B cell (primary cell): ENCODE results near the gene IQCH. TPM values are rescaled to one million over a fixed set of nuclear protein-coding genes. Genes with fewer than 3 reads are reported as not detected.

Experiments
- ATAC-seq: fragments of 200-7000 bp; cut with Tn5 transposase; one replicate; pipeline ENCODE4 v1.10.0; 2021; ENCODE audit warnings: low read depth, mild to moderate bottlenecking, moderate number of reproducible peaks, moderate library complexity
- CTCF ChIA-PET: fragments of 350-600 bp; sonication (Branson Sonifier 250); formaldehyde crosslinking; loops from one replicate; lab custom pipeline; 2021; ENCODE audit warnings: antibody characterized with exemption, inconsistent platforms; lab: Charles Lee
- POLR2A ChIA-PET: fragments of 350-600 bp; sonication (Branson Sonifier 250); formaldehyde crosslinking; loops from one replicate; lab custom pipeline; 2021; ENCODE audit warnings: antibody characterized with exemption; lab: Charles Lee
- DNase-seq: peaks from one replicate; pipeline ENCODE4 v3.0.0; 2013
- H2AFZ ChIP-seq: 2 replicates; pipeline ENCODE4 v1.6.1; 2012; ENCODE audit warnings: mild to moderate bottlenecking, low read depth, low read length; ENCODE audit not compliant: insufficient read depth, poor library complexity, severe bottlenecking
- H3K27ac ChIP-seq, 2 donors: 1 replicate in 1 of 2; 2 replicates in 1 of 2; pipeline ENCODE4 v1.5.1; 2012 to 2013; ENCODE audit warnings: low read length in 2 of 2, mild to moderate bottlenecking in 2 of 2, moderate library complexity in 1 of 2
- H3K27me3 ChIP-seq, 4 experiments: fragments of 200-600 bp in 1 of 4; sonication (generic) in 1 of 4; replicated peaks in 1 of 4; 1 replicate in 2 of 4; 2 replicates in 2 of 4; pipeline versions ENCODE4 v1.6.1 to v1.7.0; 2013 to 2016; ENCODE audit warnings: low read length in 3 of 4, mild to moderate bottlenecking in 2 of 4, mixed read lengths in 1 of 4, moderate library complexity in 1 of 4; ENCODE audit not compliant: insufficient read depth in 4 of 4, control insufficient read depth in 3 of 4; ENCODE audit errors: control extremely low read depth in 1 of 4
- H3K36me3 ChIP-seq, 2 experiments: replicated peaks in 1 of 2; 1 replicate in 1 of 2; 2 replicates in 1 of 2; pipeline versions ENCODE4 v1.6.1 to v1.7.1; 2013; ENCODE audit warnings: low read length in 1 of 2; ENCODE audit not compliant: insufficient read depth in 2 of 2, control insufficient read depth in 1 of 2; ENCODE audit errors: control extremely low read depth in 1 of 2, extremely low read depth in 1 of 2
- H3K4me1 ChIP-seq, 2 donors: fragments of 200-600 bp in 1 of 2; sonication (generic) in 1 of 2; 1 replicate in 1 of 2; 2 replicates in 1 of 2; pipeline versions ENCODE4 v1.5.1 to v1.6.1; 2013 to 2017; ENCODE audit warnings: low read length in 2 of 2; ENCODE audit not compliant: control insufficient read depth in 2 of 2, insufficient read depth in 2 of 2
- H3K4me2 ChIP-seq: replicated peaks from 2 replicates; pipeline ENCODE3; 2012; ENCODE audit warnings: mild to moderate bottlenecking, low read depth, low read length; ENCODE audit not compliant: poor library complexity, severe bottlenecking
- H3K4me3 ChIP-seq, 5 experiments: fragments of 200-600 bp in 1 of 5; sonication (generic) in 1 of 5; 1 replicate in 3 of 5; 2 replicates in 2 of 5; pipeline versions ENCODE4 v1.5.1 to v1.7.0; 2011 to 2016; ENCODE audit warnings: low read length in 4 of 5, mild to moderate bottlenecking in 4 of 5, low read depth in 2 of 5, control low read depth in 1 of 5, moderate library complexity in 1 of 5; ENCODE audit not compliant: insufficient read depth in 1 of 5; ENCODE audit errors: control extremely low read depth in 1 of 5, extremely low read depth in 1 of 5
- H3K79me2 ChIP-seq: fragments of 200-600 bp; sonication (generic); one replicate; pipeline ENCODE4 v1.6.0; 2016; ENCODE audit warnings: low read length; ENCODE audit not compliant: control insufficient read depth, insufficient read depth
- H3K9ac ChIP-seq: fragments of 200-600 bp; sonication (generic); 2 replicates; pipeline ENCODE4 v1.6.1; 2017; ENCODE audit warnings: mild to moderate bottlenecking, low read length, moderate library complexity
- H3K9me3 ChIP-seq, 3 donors: one replicate each; pipeline versions ENCODE4 v1.6.1 to v1.7.1; 2013; ENCODE audit warnings: low read length in 2 of 3; ENCODE audit not compliant: control insufficient read depth in 2 of 3, insufficient read depth in 1 of 3; ENCODE audit errors: control extremely low read depth in 1 of 3
- H4K20me1 ChIP-seq: 2 replicates; pipeline ENCODE4 v1.6.0; 2012; ENCODE audit warnings: mild to moderate bottlenecking, low read length; ENCODE audit not compliant: insufficient read depth, control insufficient read depth, poor library complexity, severe bottlenecking
- H3K27ac Mint-ChIP-seq: one replicate; pipeline ENCODE4 v1.8.0; 2021; ENCODE audit warnings: mixed read lengths
- H3K27me3 Mint-ChIP-seq: one replicate; pipeline ENCODE4 v1.8.0; 2021; ENCODE audit warnings: mixed read lengths
- H3K4me1 Mint-ChIP-seq: one replicate; pipeline ENCODE4 v1.8.0; 2021; ENCODE audit warnings: mixed read lengths
- H3K4me3 Mint-ChIP-seq: one replicate; pipeline ENCODE4 v1.8.0; 2021; ENCODE audit warnings: mixed read lengths
- H3K9me3 Mint-ChIP-seq: one replicate; pipeline ENCODE4 v1.8.0; 2022; ENCODE audit warnings: mixed read lengths; ENCODE audit not compliant: insufficient read depth
- CTCF ChIP-seq: fragments of 200-600 bp; IDR thresholded peaks from one replicate; pipeline ENCODE4 v1.8.0; 2022; ENCODE audit warnings: antibody characterized with exemption, mild to moderate bottlenecking
- EZH2 ChIP-seq: IDR thresholded peaks from 2 replicates; pipeline ENCODE4 v1.6.1; 2012; ENCODE audit warnings: borderline replicate concordance, low read depth, mild to moderate bottlenecking, moderate library complexity, low read length; ENCODE audit not compliant: insufficient read depth, poor library complexity, severe bottlenecking
- WGBS: methylation state at CpG from one replicate; pipeline ENCODE4 v1.1.5; 2013; ENCODE audit warnings: missing lambda C conversion rate; ENCODE audit not compliant: insufficient coverage; 5-methylcytosine and 5-hydroxymethylcytosine counted together
- intact Hi-C: fragments of 100-400 bp; cut with micrococcal nuclease; formaldehyde crosslinking; loops from one replicate; pipeline ENCODE4 v1.10.0; 2022
- polyA plus RNA-seq: library from polyadenylated mRNA; depleted of rRNA; stranded (reverse); fragments of >200 nt; gene quantifications from 2 replicates; pipeline ENCODE4 v1.2.3, GENCODE V29; 2012
- total RNA-seq, 2 donors: library from RNA; stranded (reverse); fragments of 120-200 nt in 1 of 2; gene quantifications; 1 replicate in 1 of 2; 2 replicates in 1 of 2; pipeline versions ENCODE4 v1.2.3 to v1.2.4, GENCODE V29; 2013 to 2022

The IQCH gene
- total and polyA plus RNA-seq, 2 donors (not counting 1 experiment from before 2014, with no cell fraction given): 1.6 TPM; not detected in 1

- ATAC-seq (no peak), DNase-seq (no peak)
- Histone ChIP-seq H4K20me1 (no peaks in the 10 kb centered on the region), H3K4me3 (no peak overlapping the region), H3K9ac (no peak overlapping the region), H3K79me2 (no peaks in the 10 kb centered on the region), H3K4me2 (no peak overlapping the region), H3K36me3 (no peaks in the 10 kb centered on the region), H3K4me1 (no peaks in the 10 kb centered on the region), H3K9me3 (no peaks in the 10 kb centered on the region), H3K27ac (no peak overlapping the region), H2AFZ (no peak overlapping the region), H3K27me3 (no peaks in the 10 kb centered on the region)
- WGBS: no CpG with 5 or more reads among the region's 1 CpG
- ChIA-PET POLR2A (no interaction called here), CTCF (no interaction called here)
- Mint-ChIP-seq H3K4me1 (peaks cover 2% of the 10 kb centered on the region), H3K4me3 (no peak overlapping the region), H3K27me3 (peaks cover 21% of the 10 kb centered on the region), H3K9me3 (no peaks in the 10 kb centered on the region), H3K27ac (no peak overlapping the region)
- TF ChIP-seq CTCF (no peak), EZH2 (no peak)
- intact Hi-C loops: no loop called here
Measured at GRCh38 chr15:67389975-67390374, 135.4 kb downstream of the IQCH start.

- no peak overlapping the region for H3K4me3 ChIP-seq
- no peaks in the 10 kb centered on the region for H3K36me3 ChIP-seq
- peaks cover 2% of the 10 kb centered on the region for H3K4me1 Mint-ChIP-seq
- H3K27me3 Mint-ChIP-seq: peaks cover 22% of the 10 kb centered on the region
- ChIA-PET CTCF (no interaction called here), POLR2A (no interaction called here)
- no peaks in the 10 kb centered on the region for H4K20me1 ChIP-seq
- H3K27me3 ChIP-seq: no peaks in the 10 kb centered on the region
- ATAC-seq: no peak
- no peak overlapping the region for H3K27ac ChIP-seq
- no peak overlapping the region for H3K4me2 ChIP-seq
- H2AFZ ChIP-seq: no peak overlapping the region
- H3K79me2 ChIP-seq: no peaks in the 10 kb centered on the region
- no peaks in the 10 kb centered on the region for H3K4me1 ChIP-seq
- H3K9me3 Mint-ChIP-seq: no peaks in the 10 kb centered on the region
- WGBS: 100% methylated on average over 4 of the region's 9 CpGs
- H3K27ac Mint-ChIP-seq: no peak overlapping the region
- intact Hi-C loops: no loop called here
- no peaks in the 10 kb centered on the region for H3K9me3 ChIP-seq
- DNase-seq: no peak
- no peak overlapping the region for H3K9ac ChIP-seq
- TF ChIP-seq CTCF: no peak
- H3K4me3 Mint-ChIP-seq: no peak overlapping the region
Measured at GRCh38 chr15:67394873-67395639, 140.5 kb downstream of the IQCH start.
